ENCODE data around the gene MEGF10. TPM values are rescaled to one million over a fixed set of nuclear protein-coding genes. Genes with fewer than 3 reads are reported as not detected.

MEGF10 gene
- total and polyA plus RNA-seq, 10 of the 15 experiments (the other 5 are each of a cell fraction or from before 2014, with no cell fraction given) = 0.03 to 0.21 (median 0.05) TPM; not detected in 5

- H4K20me1 ChIP-seq (ENCODE audit: control insufficient read depth, insufficient read depth) = no peaks in the 10 kb centered on the region
- ChIA-PET CTCF (no interaction called here), RAD21 (ENCODE audit: unreplicated experiment) (no interaction called here), SMC1A (ENCODE audit: uncharacterized antibody, unreplicated experiment) (no interaction called here), POLR2A (no interaction called here)
- ATAC-seq (no peak), DNase-seq (ENCODE audit: low read depth, low spot score) (no peak), FAIRE-seq (no peak)
- no peaks in the 10 kb centered on the region for H3K4me1 ChIP-seq (ENCODE audit: control insufficient read depth, insufficient read depth, low read length)
- no peak overlapping the region for H3K9ac ChIP-seq (ENCODE audit: control insufficient read depth, insufficient read depth, low read length)
- no peak overlapping the region for H3K27ac ChIP-seq (ENCODE audit: control insufficient read depth, insufficient read depth)
- H3K27me3 ChIP-seq (replicated peaks in 1 of 2; ENCODE audit: control insufficient read depth in 2 of 2, insufficient read depth in 2 of 2, low read length in 1 of 2) = peaks cover 0 to 1% of the 10 kb centered on the region in 2 experiments; a peak in 2 of 4 replicates
- WGBS (ENCODE audit: insufficient coverage, insufficient replicate concordance, low lambda C conversion rate, missing lambda C conversion rate) = 62% methylated on average over 4 of the region's 4 CpGs
- in situ Hi-C loops (cut with MboI) = no loop called here
- no peaks in the 10 kb centered on the region for H3K79me2 ChIP-seq (ENCODE audit: control insufficient read depth, insufficient read depth, low read length)
- H2AFZ ChIP-seq (ENCODE audit: control insufficient read depth, low read depth, low read length) = no peak overlapping the region
- no peaks in the 10 kb centered on the region for H3K9me3 ChIP-seq (replicated peaks; ENCODE audit: control insufficient read depth, insufficient read depth, low read length)
- H3K4me2 ChIP-seq (ENCODE audit: control insufficient read depth, insufficient read depth) = no peak overlapping the region
- no TSS peak for BruUV-seq (replicated peaks)
- H3K36me3 ChIP-seq (ENCODE audit: control insufficient read depth in 2 of 2, insufficient read depth in 2 of 2, low read length in 1 of 2) = no peaks in the 10 kb centered on the region
- intact Hi-C loops (cut with micrococcal nuclease; ENCODE audit: unreplicated experiment) = no loop called here
- TF ChIP-seq IKZF2 (IDR thresholded peaks at IDR 0.05) (no peak), ATF3 (IDR thresholded peaks at IDR 0.05; ENCODE audit: borderline replicate concordance, extremely low read depth, low read depth, low read length) (no peak), PRDM15 (CRISPR knock-in tag; IDR thresholded peaks at IDR 0.05) (no peak), BCL3 (IDR thresholded peaks at IDR 0.05; ENCODE audit: borderline replicate concordance, insufficient read depth, low read depth, low read length, poor library complexity, severe bottlenecking) (no peak), USF1 (IDR thresholded peaks at IDR 0.05; ENCODE audit: borderline replicate concordance, extremely low read length, insufficient read depth, low read depth, low read length) (no peak), E2F4 (IDR thresholded peaks at IDR 0.05; ENCODE audit: low read depth, low read length) (no peak), RBBP5 (conservative IDR thresholded peaks at IDR 0.05) (no peak), KLF5 (IDR thresholded peaks at IDR 0.05; ENCODE audit: partially characterized antibody) (no peak), EP300 (IDR thresholded peaks at IDR 0.05; ENCODE audit: borderline replicate concordance in 1 of 2, control insufficient read depth in 1 of 2, low read depth in 2 of 2, low read length in 2 of 2) (no peak), ZNF207 (IDR thresholded peaks at IDR 0.05; ENCODE audit: borderline replicate concordance) (no peak), SKIL (IDR thresholded peaks at IDR 0.05; ENCODE audit: low read depth, poor library complexity, severe bottlenecking) (no peak)
- no peak overlapping the region for H3K4me3 ChIP-seq
These were observed 60.8 kb downstream of the MEGF10 start for GRCh38 chr5:127351418-127351817.
